ENCODE measurements around the gene NDRG2.
A peak's percentile ranks its signal among the peaks of the same experiment; 100 is the strongest.
"Not testable (repeated sequence)": the region's sequence is repeated elsewhere in the genome, so short reads cannot be mapped to it uniquely, and the experiment has no call there.

The NDRG2 gene

DNA sequence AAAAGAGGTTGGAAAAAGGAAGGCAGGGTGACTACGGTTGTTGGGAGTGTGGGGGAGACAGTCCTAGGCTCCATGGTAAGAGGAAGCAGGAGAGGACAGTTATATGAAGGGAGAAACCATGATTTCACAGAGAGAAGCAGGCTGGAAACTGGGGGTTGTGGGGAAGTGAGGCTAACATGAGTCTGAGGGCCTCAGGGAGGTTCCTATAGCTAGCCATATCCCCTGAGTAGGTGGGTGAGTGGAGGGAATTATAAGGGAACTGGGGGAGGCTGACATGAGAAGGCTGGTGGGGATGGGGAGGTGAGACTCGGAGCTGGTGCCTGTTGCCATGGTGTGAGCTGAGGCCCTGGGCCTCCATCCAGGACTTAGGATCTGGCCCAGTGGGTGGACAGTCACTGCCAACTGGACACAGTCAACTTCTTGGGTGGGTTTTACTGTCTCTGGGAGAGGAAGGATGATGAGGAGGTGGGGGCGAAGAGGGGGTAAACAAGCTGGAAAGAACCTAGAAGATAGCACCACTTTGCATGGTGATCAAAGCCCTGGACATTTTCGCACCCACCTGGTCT, 8.4 kb upstream of the NDRG2 start:
- no peak for DNase-seq

DNA sequence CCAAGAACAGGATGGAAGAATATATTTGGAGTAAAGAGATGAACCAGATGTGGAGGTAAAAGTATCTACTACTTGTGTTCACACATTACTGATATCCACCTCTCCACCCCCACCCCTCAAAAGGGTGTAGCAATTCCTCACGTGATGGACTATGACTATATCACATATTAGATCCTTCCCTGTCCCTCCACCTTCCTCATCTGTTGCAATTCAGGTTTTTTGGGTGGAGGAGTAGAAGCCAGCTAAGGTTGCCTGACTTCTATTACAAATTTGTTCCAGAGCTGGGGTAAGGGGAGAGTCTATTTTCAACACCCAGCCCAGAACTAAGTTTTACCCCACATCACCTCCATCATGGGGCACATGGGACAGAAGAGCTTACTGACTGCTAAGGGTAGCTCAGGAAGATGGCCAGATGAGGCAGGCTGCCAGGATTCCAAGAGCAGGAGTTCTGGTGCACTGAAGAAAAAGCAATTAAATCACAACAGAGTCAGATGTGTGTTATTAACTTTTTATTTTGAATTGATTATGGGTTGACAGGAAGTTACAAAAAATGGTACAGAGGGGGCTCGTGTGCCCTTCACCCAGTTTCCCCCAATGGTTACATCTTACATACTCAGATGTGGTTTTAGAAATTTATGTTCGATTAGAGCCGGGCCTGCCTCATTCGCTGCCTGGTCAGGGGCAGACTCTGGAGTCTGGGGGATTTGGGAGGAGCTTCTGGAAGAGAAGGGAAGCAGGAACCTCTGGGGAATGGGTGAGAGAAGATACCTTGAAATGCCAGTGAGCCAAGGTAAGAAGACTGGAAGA, 7.7 kb upstream of the NDRG2 start:
- DNase-seq = no peak

DNA sequence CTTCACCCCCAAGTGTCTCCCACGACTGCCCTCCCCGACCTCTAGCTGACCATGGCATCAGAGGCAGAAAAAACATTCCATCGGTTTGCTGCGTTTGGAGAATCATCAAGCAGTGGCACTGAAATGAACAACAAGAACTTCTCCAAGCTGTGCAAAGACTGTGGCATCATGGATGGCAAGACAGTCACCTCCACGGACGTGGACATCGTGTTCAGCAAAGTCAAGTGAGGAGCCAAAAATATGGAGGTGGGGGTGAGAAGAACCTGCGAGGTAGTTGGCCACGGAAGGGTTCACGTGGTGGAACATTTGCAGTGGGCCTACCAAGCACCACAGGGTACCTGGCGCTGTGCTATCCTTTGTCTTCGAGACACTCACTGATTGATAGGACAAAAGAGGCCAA, 5.7 kb upstream of the NDRG2 start:
- no peak for DNase-seq

DNA sequence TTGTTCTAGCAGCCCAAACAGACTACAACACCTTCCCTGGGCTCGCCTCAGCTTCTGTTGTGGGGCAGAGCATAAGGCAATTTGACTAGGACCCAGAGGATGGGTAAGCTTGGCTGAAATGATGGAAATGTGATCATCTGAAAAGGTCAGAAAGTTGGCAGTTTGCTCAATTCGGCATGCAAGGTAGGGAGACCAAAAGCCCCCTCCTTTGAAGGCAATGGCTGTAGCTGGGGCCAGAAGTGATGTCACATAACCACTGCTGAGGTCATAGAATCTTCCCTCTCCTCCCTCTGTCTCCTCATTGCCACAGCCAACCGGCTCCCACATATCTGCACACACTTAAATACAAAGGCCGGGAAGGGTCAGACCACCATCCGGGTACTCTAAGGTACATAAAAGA, 5.1 kb upstream of the NDRG2 start, which contains the start of gene TPPP2:
Gene TPPP2, plus strand, starts transcription at position 301 of the 400 bp plus-strand sequence. CDS start 365 bp downstream, outside the sequence.
- DNase-seq = no peak

DNA sequence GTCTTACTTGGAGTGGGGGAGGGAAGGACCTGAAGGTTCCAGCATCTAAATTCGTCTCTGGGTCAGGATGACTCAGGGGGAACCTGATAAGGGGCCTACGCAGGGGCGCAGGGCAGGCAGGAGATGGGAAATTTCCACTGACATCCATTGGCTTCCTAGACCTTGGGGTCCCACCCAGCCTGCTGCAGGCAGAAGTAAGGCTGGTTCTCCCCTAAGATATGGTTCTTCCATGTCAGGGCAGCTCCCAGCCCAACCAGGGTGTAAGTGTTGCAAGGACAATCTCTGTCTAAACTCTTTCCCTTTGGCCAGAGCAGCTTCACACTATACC, 2.1 kb upstream of the NDRG2 start:
- DNase-seq = no peak

DNA sequence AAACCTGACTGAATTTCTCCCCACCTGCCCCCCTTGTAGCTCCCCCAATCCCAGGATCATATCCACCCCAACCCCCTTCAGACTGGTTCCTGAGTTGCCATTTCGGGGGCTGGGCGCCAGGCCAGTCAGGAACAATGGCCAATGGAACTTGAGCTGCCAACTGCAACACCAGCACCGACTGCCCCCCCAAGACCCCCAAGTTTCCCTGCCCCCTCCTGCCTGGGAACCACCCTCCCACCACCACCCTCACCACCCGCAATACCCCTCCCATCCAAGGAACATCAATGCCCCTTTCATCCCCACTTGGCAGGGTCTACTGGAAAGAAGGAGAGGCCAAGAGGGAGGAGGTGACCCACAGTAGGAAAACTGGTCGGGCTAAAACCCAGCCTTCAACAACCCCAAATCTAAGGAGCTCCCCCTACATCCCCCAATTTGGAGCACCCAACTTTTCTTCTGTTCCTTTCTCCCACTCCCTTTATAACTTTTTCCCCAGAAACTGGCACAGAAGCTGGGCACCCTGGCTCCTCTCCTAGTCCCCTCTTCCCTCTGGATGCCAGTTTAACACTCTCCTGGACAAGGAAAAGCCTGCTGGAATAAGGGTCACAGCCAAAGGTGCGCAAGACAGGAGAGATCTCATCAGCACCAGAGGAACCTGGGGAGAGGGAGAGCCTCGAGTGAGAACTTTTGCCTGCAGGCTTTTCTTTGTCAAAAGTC, 1.6 kb upstream of the NDRG2 start:
- DNase-seq = no peak

DNA sequence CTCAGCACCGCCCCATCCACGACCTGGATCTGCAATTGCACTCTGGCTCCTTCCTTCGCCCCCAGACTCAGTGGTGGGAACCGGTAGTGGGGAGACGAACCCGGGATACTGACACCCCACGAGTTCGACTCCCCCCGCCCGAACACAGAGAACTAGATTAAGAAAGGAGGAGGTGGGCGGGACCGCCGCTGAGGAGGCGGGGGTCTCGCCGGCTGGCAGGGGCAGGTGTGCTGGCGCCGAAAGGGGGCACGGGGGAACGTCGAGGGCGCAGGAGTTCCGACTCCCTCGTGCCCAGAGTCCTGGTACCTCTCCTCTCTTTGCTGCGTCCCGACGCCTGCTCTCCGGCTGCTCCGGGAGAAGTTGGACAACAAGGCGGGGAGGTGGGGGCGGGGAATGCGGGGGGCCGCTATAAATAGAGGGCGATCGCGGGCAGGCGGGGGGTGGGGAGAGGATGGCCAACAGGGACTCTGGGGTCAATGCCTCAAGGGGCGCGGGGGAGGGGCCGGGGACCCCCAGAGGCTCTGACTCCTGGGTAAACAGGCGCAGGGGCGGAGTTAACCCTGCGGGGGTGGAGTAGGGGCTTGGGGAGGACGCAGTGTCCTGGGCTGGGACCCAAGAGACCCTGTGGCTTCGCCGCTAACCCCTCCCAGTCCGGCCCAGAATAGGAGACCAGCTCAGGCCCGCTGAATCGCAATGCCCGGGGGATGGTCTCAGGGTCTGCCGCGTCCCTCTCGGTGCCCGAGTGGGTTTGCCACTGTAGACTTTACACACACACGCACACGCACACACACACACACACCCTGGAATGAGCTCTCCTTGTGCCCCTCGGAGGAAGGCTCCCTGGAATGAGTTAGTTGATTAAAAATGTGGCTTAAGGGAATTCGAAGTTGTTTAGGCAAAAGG, 761 bp upstream of the NDRG2 start:
- DNase-seq = no peak

DNA sequence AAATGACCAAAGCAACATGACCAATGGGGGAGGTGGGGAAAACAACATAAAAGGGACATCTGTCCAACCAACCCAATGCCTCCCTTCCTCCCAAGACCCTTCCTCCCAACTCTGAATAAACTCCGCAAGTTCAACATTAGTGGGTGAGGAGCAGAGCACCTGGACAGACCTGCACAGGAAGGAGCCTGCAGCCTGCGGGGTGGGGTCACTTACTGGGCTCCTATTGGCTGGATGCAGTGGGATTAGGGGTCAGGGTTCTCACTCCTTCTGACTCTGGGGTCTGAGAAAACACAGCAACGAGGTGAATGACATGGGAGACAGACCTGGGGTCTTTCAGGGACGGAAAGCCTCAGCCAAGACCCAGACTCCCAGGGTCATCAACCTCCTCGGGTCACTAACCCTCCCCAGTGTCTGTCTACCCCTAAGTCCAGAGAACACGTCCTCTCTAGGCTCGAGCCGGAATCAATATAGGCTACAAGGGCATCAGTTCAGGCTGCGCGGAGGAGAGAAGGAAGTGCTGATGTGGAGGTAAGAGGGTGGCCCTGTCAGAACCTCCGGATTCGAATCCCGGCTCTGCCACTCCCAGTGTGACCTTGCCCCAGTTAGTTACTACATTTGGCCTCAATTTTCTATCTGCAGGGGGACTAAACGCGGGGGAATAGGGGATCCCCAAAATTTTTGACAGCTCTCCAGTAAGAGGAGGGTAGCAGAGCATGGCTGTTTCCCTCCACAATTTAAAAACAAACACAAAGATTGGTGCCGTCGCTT, 860 bp downstream of the NDRG2 start:
- no peak for DNase-seq

DNA sequence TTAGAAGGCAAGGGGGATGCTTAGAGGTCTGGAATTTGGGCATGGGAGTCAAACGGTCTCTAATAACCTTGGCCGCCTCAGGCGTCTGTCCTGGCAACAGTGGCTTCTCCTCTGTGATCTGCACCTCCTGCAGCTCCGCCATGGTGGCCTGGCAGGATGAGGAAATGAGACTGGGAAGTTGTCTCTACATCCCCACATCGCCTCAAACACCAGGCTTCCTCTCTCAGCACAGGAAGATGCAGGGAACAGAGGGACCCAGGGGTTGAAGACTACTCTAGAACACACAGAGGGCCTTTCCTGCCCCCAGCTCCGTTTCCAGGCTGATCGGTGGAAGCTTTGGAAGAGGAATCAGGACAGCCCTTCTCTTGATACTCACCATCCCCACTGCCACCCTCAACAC, 1.7 kb downstream of the NDRG2 start:
- DNase-seq = no peak

DNA sequence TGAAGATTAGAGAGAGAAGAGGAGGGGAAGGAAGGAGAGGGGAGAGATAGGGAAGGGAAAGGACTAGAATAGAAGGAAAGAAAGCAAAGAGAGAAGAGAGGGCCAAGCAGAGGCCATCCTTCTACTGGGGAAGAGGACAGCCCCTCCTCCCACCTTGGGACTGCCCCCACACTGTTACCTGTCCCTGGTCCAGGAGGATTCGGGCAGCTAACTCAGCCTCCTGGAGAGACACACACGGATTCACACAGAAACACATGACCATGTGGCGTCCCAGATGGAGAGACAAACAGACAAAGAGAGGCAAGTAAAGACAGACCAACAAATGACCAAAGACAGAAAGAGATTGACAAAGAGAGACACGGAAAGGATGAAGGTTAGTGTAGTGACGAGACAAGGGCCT, 2.2 kb downstream of the NDRG2 start:
- DNase-seq = no peak

DNA sequence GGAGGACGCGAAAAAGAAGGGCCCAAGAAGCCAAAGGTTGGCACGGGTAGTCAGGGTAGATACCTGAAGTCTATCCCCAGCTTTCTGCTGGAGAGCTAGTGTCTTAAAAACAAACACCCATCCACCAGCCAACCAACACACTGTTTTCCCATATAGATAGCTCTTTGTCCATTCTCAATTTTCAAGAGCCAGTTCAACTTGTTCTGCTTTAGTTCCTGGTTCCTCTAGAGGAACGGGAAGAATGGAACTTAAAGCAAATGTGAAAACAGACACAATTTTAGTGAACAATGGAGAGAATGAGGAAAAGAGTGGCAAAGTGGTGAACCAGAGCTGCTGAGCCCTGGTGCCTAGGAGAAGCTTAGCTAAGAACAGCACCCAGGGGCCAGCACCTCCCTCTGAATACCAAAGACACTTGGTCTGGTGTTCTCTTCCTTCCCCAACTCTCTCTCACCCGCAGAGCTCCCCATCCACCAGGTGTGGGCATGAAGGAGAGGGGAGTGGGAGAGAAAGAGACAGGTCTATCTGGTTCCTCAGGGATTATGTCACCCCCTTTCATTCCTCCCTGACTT, 3.8 kb downstream of the NDRG2 start:
- no peak for DNase-seq

DNA sequence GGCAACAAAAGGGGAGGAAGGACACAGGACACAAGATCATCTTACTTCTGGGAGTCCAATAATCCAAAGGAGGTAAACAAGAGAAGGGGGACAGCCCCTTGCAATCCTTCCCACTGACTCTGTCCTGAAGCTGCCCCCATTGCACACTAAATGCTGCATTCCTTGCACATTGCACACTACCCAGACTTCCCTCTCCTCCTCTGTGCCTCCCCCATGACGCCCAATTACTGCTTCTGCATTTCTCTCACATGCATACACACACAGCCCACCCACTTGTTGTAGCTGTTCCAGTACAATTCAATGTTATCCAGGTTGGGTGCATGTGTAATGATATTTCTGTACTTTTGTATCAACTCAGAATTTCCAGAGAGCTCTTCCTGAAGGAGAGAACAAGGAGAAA, 5.5 kb downstream of the NDRG2 start:
- no peak for DNase-seq

DNA sequence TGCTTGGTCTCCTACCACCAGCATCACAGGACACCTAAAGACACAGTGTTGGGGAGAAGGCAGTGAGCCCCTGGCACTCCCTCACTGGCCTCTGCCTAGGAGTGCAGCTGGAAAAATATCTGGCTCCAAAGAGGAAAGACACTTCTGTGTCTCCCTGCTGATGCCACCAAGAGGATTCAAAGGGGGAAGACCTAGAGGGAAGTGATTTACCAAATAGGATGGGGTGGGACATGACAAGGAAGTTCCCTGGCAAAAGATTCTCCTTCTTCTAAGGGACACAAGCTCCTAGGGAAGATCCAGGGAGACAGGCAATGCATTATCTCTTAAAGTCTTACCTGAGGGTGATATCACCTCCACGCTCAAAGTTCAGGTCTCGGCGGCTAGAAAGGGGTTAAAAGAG, 6.1 kb downstream of the NDRG2 start:
- no peak for DNase-seq

DNA sequence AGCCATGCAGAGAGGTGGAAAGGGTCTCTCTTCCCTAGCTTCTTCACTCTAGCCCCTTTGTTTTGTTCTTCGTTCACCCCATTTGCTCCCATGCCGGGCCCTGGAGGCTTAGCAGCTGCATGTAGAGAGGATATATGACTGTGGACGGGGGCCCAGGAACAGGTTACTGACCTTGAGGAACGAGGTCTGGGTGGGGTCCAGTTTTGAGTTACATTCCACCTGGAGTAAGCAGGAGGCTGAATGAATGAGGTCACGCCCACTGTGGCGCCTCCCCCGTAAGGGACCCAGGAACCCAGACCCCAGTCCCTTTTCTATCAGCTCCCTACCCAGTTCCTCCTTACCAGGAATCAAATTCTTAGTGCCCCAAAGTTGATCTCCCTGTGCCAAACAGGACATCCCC, 6.6 kb downstream of the NDRG2 start:
- DNase-seq = no peak

DNA sequence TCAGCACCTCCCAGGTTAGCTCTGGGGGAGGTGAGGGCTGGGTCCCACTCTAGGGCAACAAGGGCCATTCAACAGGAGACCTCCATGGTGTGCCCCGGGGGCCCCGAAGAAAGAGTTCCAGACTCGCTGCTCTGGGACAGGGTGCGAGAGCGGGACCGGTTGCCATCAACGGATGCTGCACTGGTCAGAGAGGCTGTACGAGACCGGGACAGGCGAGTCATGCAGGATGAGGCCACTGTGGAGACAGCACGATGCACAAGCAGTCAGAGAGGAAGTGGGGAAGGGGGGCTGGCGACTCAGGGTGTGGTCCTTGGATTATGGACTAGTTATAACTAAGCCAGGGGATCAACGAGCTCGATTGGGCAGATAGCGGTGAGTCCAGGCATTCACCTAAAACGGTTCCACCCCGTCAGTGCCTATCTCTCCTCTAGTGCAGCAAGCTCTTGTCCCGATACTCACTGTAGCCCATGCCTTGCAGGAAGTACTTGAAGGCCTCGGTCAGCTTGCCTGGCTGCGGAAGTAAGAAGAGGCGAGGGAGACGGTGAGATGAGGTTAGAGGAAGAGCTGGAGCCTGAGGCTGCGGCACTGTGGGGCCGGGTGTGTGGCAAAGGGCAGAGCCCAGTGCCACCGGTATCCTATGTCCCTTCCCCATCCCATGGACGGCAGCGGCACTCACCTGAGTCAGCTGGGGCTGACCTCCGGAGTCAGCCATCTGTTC, 7.2 kb downstream of the NDRG2 start:
- no peak for DNase-seq

DNA sequence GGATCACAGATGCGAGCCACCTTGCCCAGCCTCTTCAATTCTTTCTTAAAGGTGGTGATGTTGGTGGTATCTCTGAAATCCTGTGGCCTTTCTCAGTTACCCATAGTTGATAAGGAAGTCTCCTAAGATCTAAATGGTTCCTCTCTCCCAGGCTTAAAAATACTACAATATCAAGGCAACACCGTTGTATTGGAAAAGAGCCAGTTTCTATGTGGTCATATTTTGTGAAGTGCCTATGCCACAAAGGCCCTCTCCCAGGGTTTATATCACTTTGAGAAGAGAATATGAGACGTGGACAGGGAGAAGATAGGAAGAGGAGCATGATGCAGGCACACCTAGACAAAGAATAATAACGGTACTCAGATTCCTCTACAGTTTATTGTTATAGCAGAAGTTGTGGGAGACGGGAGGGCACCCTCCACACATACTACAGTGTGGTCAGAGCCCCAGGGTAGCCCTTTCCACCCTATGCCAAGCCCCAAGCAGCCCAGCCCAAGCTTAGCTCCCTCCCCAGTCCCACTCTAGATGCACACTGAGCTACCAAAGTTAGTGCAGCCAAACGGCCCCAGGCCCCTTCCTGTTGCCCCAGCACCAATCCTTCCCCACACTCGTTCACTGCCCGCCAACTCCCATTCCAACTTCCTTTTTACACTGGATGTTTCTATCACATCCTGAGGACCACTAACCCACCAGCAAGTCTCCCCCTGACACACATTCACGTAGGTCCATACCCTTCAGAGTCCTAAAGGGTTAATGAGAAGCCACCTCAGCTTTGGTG, 8.3 kb downstream of the NDRG2 start:
- no peak for DNase-seq

DNA sequence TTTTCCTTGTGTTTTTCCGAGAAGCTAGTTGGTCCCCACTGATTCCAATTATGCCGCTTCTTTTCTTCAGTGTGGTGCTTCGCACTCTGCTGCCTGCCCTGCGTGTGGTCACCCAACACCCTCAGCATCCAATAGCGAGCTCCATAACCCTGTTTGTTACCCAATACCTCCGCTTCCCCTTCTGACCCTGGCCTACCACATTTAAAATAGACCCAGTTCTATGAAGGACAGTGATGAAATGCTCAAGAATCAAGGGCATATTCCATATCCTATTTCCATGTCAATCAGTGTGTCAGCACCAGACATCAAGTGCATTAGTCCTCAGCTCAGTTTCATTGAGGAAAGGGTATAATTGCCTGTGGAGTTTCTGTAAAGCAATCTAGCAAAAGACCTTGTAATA, 9.5 kb downstream of the NDRG2 start:
- DNase-seq = no peak

DNA sequence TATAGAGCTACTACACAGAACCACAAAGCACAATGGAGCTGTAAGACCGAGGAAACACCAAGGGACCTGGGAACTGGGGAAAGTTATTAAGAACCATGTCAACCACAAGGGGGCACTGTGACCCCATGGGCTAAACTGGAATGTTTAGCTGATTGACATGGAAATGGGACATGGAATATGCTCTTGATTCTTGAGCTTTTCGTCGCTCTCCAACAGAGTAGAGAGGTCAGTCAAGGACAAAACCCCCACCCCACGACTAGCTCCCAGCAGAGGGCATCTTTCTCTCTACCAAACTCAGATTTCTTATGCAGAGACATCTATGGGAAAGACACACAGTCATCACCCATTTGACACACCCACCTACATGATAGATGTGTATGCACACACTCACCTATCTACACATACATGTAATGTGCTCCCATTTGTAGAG, 10.1 kb downstream of the NDRG2 start:
- DNase-seq = peak; percentile 80

DNA sequence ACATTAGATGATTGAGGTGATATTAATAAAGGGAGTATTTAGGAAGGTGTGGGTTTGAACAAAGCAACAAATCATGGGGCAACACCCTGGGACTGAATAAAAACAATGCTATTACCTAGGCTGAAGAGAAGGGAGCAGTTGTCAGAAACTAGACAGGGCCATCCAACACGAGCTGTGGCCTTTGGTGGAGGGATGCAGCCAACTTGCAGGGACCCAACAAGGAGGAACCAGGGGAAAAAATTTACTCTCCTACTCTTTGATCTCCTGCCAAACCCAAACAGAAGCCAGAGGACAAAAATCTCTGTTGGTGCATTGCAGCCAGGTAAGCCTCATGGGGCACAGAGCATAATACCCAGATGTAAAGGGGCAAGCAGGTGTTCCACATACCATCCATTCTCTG, 13.7 kb downstream of the NDRG2 start:
- no peak for DNase-seq

DNA sequence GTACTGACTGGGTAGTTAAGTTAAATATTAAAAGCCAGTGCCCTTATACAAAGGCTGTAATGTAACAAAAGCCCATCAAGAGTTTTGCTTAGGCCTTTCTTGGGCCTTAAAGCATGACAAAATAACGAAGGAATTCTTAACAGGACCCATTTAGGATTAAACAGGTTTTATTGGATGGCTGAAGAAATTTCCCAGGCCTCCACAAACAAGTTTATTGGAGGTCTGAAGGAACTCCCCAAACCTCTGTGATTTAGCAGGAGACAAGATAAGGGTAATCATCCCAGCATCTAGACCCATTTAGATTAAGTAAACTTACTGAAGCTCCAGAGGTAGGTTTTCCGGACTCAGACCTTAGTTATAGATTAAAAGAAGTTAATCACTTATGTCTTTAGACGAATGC, 15.1 kb downstream of the NDRG2 start:
- not testable (repeated sequence) for DNase-seq

Measured in activated naive CD4-positive, alpha-beta T cell treated with Interleukin-2 at 50 U/mL for 16 hours (primary cell).